Ishikawa (cell line): ENCODE measurements around the gene NR6A1.

ENCODE experiments used
- CEBPB ChIP-seq: IDR thresholded peaks from 2 replicates; pipeline ENCODE4 v1.6.1; 2012
- CREB1 ChIP-seq: IDR thresholded peaks from 2 replicates; pipeline ENCODE4 v1.6.1; 2012; ENCODE audit warnings: low read depth
- EP300 ChIP-seq: IDR thresholded peaks from 2 replicates; pipeline ENCODE4 v1.6.1; 2012; ENCODE audit warnings: borderline replicate concordance
- MAX ChIP-seq: IDR thresholded peaks from 2 replicates; pipeline ENCODE4 v1.6.1; 2012
- REST ChIP-seq: IDR thresholded peaks from 2 replicates; pipeline ENCODE4 v1.6.1; 2012; ENCODE audit warnings: low read depth, mild to moderate bottlenecking
- TAF1 ChIP-seq: IDR thresholded peaks from 2 replicates; pipeline ENCODE4 v1.6.1; 2012; ENCODE audit warnings: low read depth, mild to moderate bottlenecking
- TCF12 ChIP-seq: IDR thresholded peaks from 2 replicates; pipeline ENCODE4 v1.6.1; 2012; ENCODE audit warnings: low read depth
- YY1 ChIP-seq: IDR thresholded peaks from 2 replicates; pipeline ENCODE4 v1.6.1; 2012; ENCODE audit warnings: low read depth
- ZBTB7A ChIP-seq: IDR thresholded peaks from 2 replicates; pipeline ENCODE4 v1.6.1; 2012; ENCODE audit warnings: low read depth

- TF ChIP-seq CREB1 (no peak), ZBTB7A (no peak), YY1 (no peak), TAF1 (no peak), EP300 (no peak), MAX (no peak), CEBPB (no peak), REST (no peak), TCF12 (no peak)
These were observed 8.5 kb downstream of the NR6A1 start for GRCh38 chr9:124762633-124763032.
